Measurements from ENCODE around the gene SUPT5H.
"Not testable (repeated sequence)": the region's sequence is repeated elsewhere in the genome, so short reads cannot be mapped to it uniquely, and the experiment has no call there.

Gene SUPT5H

DNA sequence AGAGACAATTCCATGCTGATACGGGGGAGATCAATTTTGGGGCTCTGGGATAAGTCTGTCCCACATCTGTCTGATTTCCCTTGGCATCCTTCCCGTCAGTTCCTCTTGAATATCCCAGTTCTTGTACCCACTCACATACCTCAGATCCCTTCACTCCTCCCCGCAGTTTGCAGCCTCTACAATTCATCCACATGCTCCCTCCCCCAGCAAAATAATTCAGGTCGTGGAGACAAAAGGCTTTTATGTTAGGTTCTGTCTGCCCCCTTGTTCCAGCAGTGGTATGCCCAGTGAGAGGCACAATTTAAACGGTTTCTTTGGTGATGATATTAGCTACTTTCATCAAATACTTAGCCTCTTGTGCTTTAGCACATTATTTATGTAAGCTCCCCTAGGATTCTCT, 19.2 kb upstream of the SUPT5H start:
- DNase-seq = no peak

DNA sequence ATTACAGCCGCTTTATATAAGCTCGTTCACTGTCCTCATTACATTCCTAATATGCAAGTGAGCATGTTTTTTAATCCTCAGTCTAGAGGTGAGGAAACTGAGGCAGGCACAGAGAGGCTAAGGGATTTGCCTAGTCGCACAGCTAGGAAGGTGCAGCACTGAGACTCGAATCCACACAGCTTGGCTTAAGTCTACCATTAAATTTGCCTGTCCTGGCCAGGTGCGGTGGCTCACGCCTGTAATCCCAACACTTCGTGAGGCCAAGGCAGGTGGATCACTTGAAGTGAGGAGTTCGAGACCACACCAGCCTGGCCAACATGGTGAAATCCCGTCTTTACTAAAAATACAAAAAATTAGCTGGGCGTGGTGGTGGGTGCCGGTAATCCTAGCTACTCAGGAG, 17.7 kb upstream of the SUPT5H start:
- no peak for DNase-seq

DNA sequence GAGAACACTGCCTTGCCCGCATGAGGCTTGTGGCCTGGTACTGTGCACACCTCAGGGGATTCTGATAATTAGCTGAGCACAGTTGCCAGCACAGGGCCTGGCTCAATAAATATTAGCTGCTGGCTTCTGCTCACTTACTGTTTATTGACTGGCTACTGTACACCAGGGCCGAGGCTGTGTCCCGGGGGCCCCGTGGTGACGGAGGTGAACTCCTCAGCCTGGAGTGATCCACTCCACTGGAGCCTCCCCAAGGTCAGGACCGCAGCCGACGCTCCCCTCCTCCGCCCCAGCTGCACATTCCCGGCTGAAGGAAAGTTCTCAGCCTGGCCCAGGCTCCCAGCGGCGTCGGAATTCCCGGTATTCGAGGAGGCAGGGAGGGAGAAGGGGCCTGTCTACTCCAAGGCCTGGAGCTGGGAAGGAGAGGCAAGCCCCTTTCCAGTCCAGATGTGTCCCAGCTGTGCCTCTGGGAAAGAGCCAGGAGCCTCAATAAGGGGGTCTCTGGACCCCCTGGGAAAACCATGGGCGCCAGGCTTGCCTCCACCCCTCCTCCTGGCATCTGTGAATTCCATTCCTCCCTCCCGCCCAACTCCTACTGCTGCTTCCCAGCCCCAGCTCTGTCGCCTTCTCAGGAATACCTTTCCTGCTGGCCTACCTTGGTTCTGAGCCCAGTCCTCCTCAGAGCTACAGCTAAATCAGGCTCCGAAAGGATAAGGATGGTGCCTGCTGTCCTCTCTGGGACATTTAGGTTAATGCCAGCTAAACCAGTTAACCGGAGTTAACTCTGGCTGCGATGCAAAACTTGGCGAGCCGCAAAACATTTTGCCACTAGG, 16.9 kb upstream of the SUPT5H start:
- DNase-seq = no peak

DNA sequence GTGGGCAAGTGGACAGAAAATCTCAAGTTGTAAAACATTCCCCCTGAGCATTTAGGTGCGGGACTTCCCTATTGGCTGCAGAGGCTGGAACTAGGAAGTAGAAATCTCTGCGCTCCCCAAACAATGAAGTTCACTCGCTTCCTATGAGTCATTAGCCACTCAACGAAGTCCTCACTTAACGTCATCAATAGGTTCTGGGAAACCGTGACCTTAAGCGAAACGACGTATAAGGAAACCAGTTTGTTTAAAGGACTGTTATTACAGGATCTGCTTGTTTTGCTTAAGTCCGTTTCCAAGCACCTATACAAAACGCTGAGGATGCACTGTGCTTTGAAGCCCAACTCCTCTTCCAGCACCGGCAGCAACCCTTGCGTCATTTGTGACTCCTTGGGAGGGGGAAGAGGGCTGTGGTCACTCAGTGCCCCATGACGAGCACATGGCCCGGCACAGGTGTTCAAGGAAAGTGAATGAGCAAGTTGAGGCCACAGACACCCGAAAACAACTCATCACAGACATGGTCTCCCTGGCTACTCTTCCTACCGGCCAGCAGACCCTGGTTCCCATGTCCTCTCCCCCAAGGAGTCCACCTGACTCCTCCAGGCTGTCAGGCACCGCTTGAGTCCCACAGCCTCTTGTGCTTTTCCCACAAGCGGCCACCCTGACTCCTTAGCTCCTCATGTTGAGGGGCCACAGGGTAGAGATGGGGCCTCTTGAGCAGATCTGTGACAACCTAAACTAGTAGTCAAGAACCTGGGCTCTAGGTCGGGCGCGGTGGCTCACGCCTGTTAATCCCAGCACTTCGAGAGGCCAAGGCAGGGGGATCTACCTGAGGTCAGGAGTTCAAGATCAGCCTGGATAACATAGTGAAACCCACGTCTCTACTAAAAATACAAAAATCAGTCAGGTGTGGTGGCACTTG, 14.4 kb upstream of the SUPT5H start:
- no peak for DNase-seq

DNA sequence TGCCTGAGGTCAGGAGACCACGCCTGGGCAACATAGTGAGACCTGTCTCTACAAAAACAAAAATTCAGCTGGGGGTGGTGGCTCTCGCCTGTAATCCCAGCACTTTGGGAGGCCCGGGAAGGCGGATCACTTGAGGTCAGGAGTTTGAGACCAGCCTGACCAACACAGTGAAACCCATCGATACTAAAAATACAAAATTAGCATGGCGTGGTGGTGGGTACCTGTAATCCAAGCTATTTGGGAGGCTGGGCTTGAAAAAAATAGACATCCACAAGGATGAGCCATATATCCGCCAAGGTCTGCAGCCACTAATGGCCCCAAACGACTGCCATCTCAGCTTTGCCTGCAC, 12.7 kb upstream of the SUPT5H start:
- no peak for DNase-seq

DNA sequence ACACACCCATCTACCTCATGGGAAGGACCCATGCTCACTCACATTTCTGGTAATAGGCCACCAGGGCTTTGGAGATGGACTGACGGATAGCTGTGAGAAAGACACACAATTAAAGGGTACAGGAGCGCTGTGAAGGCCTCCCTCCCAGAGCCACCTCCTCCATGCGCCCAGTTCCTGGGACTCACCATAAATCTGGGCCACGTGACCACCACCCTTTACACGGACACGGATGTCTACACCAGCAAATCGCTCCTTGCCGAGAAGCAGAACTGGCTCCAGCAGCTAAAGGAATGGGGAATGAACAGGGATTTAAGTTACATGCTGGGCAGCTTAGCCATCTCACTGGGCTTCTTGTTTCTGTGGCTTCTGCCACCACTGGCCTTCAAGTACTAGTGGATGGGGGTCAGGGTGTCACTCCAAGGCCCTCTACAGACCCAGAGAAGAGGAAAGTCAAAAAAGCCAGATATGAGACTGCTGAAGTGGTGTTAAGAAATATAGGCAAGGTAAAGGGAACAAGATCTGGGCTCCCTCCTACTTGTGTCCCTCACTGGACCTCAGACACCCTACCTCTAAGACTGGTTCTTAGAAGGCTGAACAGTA, 11.8 kb upstream of the SUPT5H start:
- DNase-seq = no peak

DNA sequence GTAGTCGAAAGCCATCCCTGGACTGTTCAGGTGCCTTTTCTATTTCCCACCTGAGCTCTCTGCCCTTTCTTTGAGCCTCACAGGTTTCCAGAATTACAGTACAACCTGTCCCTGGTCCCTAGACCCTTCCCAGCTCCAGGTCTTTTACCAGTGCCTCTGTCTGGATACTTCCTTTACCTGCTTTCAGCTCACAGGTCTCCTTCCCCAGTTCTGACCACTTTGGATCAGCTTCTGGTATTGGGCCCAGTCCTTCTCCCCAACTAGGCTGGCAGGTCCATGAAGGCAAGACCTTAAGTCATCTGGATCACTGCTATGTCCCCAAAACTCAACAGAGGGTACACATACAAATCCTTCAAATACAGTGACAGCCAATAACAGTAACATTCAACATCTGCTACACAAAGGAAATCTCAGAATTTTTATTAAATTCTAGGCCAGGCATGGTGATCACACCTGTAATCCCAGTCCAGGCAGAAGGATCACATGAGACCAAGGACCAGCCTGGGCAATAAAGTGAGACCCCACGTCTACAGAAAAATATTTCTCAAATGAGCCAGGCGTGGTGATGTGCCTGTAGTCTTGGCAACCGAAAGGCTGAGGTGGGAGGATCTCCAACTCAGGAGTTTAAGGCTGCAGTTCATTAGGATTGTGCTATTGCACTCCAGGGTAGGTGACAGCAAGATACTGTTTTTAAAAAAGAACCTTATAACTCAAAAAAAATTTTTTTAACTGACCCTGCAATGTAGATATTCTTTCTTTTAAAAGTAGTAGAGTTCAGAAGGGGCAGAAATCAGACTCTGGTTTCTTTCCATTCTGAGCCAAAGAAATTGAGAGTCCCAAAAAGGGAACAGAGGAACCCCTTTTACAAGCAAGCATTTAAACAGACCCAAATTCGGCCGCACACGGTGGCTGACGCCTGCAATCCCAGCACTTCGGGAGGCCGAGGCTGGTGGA, 11.0 kb upstream of the SUPT5H start:
- no peak for DNase-seq

DNA sequence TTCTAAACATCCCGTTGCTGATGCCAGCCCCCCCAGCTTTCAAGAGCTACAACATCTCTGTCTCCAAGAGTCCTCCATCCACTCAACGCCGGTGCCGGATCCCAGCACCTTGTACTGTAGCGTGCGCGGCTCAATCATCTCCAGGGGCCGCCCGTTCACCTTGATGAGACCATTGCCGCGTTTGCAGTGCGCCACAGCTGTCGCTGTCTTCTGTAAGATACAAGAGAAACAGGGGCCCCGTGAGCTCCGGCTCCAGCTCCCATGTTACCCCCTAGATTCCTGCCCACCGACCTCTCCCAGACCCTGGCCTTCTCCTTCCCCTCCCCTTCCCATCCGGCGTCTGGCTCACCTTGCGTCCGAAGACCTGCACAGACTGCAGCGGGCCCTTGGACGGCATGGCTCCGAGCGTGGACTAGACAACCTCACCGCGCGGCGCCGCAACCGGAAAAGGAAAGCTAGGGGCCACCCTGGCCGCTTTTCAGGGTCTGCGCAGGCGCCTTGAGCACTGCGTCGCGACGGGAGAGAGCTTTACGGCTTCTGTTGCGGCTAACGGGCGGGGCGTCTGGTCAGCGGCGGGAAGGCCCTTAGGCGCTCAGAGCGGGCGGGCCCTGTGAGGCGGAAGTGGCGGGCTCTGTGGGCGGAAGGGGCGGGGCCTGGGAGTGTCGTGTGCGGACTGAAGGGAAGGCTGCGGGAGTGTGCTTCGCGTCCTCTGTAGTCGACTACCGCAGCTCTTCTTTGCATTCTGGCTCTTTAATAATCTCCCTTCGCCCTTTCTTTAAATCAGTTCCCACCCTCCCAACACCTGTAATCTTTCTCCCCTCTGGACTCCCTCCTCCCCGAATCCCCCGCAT, 9.7 kb upstream of the SUPT5H start, which contains the start of gene RPS16:
TSS of gene RPS16 (minus strand) at position 451 of the 851 bp plus-strand sequence. CDS start at position 397, 54 bp downstream.
- peak; percentile 98 to 99 for DNase-seq

DNA sequence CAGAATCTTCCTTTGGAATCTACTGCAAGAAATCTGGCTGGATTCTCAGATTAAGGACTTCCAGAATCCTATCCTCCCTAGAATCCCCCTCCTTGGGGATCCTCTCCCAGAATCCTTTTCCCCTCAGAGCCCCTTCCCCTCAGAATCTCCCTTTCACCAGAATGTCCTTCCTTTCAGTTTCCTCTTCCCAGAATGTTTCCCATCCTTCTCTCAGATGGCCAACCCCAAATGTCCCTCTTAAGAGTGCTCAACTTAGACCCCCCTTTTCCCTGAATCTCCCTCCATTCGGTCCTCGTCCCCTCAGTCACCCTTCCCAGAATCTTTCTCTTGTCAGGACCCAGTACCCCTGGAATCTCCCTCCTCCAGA, 9.0 kb upstream of the SUPT5H start:
- DNase-seq = no peak

DNA sequence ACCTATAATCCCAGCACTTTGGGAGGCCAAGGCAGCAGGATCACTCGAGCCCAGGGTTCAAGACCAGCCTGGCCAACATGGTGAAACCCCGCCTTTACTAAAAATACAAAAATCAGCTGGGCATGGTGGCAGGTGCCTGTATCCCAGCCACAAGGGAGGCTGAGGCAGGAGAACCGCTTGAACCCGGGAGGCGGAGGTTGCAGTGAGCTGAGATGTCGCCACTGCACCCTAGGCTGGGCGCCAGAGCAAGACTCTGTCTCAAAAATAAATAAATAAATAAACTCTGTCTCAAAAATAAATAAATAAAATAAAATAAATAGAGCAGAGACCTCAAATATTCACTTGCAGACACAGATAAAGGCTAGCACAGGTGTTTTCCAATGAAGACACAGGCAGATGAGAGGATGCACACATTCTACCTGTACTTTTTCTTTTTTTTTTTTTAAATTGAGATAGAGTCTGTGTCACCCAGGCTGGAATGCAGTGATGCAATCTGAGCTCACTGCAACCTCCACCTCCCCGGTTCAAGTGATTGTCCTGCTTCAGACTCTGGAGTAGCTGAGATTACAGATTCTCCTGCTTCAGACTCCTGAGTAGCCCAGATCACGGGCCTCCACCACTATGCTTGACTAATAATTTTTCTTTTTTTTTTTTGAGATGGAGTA, 7.0 kb upstream of the SUPT5H start:
- no peak for DNase-seq

DNA sequence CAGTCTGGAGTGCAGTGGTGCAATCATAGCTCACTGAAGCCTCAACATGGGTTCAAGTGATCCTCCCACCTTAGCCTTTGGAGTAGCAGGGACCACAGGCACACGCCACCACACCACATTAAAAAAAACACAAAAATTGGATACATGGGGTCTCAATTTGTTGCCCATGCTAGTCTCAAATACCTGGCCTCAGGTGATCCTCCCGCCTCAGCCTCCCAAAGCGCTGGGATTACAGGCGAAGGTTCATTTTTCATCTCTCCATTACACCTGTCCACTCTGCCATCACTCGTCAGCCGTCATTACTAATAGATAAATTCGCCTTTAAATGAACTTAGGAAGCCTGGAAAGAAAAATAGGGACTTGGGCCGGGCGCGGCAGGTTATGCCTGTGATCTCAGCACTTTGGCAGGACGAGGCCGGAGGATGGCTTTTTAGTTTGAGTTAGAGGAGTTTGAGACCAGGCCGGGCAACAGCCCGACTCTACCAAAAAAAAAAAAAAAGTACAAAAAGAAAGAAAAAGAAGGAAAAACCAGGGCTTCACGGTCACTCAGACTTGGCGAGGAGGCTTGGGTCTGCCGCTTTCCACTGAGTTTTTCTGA, 685 bp upstream of the SUPT5H start:
- no peak for DNase-seq

DNA sequence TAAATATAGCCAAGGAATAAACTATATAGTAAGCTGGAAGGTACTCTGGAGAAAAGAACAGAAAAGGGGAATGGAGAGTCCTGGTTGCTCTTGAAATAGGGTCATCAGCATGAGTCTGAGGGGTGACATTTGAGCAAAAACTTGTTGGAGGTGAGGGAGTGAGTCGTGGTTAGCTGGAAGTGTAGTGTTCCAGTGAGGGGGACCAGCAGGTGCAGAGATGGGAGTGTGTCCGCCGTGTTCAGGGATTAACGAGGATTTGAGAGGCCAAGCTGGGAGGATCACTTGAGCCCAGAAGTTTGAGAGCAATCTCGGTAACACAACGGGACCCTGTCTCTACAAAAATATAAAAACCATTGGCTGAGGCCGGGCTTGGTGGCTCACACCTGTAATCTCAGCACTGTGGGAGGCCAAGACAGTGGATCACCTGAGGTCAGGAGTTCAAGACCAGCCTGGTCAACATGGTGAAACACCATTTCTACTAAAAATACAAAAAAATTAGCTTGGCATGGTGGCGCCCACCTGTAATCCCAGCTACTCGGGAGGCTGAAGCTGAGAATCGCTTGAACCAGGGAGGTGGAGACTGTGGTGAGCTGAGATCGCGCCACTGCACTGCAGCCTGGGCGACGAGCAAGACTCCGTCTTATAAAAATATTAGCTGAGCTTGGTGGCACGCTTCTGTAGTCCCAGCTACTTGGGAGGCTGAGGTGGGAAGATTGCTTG, 1.1 kb downstream of the SUPT5H start:
- no peak for DNase-seq

DNA sequence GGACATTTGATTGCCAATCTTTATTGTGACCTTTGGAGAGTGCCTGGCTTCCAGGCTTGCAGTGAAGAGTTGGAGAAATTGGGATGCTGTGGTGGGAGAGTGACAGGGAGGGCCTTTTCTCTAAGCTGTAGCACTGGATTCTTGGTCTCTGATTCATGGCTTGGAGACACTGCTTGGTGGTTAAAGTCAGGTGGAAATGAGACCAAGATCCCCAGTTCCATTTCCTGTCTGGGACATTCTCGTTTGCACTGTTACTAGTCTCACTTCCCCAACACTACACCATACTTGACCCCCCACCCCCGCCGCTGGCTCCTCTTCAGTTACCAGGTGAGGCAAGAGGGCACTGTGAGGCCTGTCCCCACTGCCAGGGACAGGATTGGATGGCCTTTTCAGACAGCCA, 2.9 kb downstream of the SUPT5H start:
- no peak for DNase-seq

DNA sequence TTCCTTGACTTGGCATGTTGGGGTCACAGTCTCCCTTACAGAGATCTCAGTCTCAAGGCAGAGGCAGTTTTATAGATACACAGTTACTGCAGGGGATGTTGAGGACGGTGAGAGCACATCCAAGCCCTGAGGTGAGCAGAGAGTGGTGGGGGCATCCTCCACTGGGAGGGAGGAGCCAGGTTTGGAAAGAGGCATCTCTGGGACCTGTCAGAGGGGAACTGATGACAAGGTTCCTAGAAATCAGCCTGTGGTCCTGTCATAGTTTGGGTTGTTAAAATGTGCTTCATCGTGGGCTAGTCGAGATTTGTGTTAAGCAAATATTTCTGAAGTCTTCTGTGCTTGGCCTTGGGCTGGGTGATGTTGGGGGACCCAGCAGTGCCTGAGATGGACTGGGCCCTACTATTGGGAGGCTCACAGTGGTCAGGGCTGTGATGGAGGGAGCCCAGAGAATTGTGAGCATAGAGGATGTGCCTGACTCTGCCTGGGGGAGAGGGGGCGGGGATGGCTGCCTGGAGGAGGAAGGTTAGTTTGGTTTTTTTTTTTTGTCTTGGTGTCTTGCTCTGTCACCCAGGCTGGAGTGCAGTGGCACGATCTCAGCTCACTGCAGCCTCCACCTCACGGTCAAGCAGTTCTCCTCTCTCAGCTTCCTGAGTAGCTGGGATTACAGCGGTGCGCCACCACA, 3.9 kb downstream of the SUPT5H start:
- no peak for DNase-seq

DNA sequence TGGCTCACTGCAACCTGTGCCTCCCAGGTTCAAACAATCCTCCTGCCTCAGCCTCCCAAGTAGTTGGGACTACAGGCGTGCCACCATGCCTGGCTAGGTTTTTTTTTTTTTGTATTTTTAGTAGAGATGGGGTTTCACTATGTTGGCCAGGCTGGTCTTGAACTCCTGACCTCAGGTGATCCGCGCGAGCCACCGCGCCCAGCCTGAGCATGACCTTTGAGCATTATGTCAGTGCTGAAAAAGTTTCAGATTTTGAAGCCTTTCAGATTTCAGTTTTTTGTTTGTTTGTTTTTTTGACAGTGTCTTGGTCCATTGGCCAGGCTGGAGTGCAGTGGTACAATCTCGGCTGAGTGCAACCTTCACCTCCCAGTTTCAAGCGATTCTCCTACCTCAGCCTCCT, 5.9 kb downstream of the SUPT5H start:
- not testable (repeated sequence) for DNase-seq

DNA sequence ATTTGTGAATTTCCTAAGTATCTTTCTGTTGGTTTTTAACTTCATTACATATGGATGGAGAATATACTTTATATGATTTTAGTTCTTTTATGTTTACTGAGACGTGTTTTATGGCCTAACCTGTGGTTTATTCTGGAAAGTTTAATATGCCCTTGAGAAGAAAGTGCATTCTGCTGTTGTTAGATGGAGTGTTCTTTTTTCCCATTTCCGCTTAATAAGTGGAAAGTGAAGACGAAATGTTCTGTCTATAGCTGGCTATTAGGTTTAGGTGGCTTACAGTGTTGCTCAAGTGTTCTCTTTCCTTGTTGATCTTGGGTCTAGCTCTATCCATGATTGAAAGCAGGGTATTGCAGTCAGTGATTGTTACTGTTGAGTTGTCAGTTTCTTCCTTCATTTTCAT, 18.0 kb downstream of the SUPT5H start:
- DNase-seq = no peak

DNA sequence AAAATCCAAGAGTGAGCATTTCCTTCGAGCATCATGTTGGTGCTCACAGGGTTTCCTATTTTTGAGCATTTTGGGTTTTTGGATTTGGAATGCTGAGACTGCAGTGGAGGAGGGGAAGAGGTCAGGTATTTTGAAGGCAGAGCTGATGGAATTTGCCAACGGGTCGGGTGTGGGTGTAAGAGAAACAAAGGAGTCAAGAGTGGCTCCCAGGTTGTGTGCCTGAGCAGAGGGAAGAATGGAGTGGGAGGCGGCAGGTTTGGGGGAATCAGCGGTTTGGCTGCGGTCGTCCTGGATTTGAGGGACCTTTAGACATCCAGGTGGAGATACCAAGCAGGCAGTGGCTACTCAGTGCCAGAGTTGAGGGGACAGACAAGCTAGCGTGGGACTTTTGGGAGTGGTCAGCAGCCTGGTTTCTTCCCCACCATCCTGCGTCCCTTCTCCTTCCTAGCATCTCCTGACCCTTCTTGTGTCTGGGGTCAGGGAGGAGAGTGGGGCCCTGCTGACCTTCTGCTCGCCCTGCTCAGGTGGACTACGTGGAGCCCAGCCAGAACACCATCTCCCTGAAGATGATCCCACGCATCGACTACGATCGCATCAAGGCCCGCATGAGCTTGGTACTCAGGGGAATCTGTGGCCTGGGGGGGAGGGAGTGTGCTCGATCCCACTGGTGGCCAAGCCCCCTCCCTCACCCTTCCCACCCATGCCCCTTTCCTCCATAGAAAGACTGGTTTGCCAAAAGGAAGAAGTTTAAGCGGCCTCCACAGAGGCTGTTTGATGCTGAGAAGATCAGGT, 20.8 kb downstream of the SUPT5H start:
- no peak for DNase-seq

DNA sequence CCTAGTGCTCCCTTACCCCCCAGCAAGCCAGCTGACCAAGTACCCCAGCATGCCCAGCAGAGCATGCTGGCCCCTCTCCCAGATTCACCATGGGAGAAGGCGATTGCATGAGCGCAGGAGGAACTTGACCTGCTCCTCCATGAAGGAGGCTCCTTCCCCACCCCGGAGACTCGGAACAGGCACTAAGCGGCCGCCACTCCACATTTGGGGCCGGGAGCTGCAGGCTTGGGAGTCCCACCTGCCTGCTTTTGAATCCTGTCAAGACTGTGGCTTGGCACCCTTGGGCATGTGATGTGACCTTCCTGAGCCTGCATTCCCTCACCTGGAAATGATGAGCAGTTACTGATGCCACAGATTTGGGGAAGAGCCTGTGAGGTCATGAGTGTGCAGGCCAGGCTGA, 22.6 kb downstream of the SUPT5H start:
- DNase-seq = no peak
